Fibroblast of the aortic adventitia (primary cell): Measurements from ENCODE around the gene XAB2. TPM values are rescaled to one million over a fixed set of nuclear protein-coding genes. Genes with fewer than 3 reads are reported as not detected.
"Not testable (repeated sequence)": the region's sequence is repeated elsewhere in the genome, so short reads cannot be mapped to it uniquely, and the experiment has no call there.

Experiments used
- DNase-seq: peaks from one replicate; pipeline ENCODE4 v3.0.0-alpha.2; 2010; ENCODE audit warnings: low read depth
- H3K4me3 ChIP-seq: 2 replicates; pipeline ENCODE4 v1.5.1; 2011; ENCODE audit warnings: low read depth, mild to moderate bottlenecking, control low read depth, low read length, moderate library complexity
- CTCF ChIP-seq: IDR thresholded peaks from 2 replicates; pipeline ENCODE4 v1.5.1; 2011; ENCODE audit warnings: mild to moderate bottlenecking, low read length, control low read depth, inconsistent platforms; ENCODE audit not compliant: insufficient read depth
- total RNA-seq: library from RNA; depleted of rRNA; stranded (reverse); fragments of >200 nt; gene quantifications from 2 replicates; pipeline ENCODE4 v1.2.3, GENCODE V29; 2012; ENCODE audit warnings: low replicate concordance

XAB2 gene
- total RNA-seq, 1 donor: 30.5 TPM

GRCh38 chr19:7644550-7644877 lies 15.2 kb upstream of the XAB2 start:
- DNase-seq: no peak
- TF ChIP-seq CTCF: no peak

GRCh38 chr19:7643629-7644549 lies 14.5 kb upstream of the XAB2 start:
- not testable (repeated sequence) for H3K4me3 ChIP-seq, DNase-seq

More at GRCh38 chr19:7644550-7644877, 15.2 kb upstream of the XAB2 start:
- H3K4me3 ChIP-seq: no peak overlapping the region

GRCh38 chr19:7643031-7643415 lies 13.7 kb upstream of the XAB2 start:
- H3K4me3 ChIP-seq: no peak overlapping the region
- TF ChIP-seq CTCF: no peak
- DNase-seq: no peak

- TF ChIP-seq CTCF: no peak
- H3K4me3 ChIP-seq: no peak overlapping the region
- DNase-seq: no peak
These were observed 13.1 kb upstream of the XAB2 start for GRCh38 chr19:7642295-7643030.

DNA sequence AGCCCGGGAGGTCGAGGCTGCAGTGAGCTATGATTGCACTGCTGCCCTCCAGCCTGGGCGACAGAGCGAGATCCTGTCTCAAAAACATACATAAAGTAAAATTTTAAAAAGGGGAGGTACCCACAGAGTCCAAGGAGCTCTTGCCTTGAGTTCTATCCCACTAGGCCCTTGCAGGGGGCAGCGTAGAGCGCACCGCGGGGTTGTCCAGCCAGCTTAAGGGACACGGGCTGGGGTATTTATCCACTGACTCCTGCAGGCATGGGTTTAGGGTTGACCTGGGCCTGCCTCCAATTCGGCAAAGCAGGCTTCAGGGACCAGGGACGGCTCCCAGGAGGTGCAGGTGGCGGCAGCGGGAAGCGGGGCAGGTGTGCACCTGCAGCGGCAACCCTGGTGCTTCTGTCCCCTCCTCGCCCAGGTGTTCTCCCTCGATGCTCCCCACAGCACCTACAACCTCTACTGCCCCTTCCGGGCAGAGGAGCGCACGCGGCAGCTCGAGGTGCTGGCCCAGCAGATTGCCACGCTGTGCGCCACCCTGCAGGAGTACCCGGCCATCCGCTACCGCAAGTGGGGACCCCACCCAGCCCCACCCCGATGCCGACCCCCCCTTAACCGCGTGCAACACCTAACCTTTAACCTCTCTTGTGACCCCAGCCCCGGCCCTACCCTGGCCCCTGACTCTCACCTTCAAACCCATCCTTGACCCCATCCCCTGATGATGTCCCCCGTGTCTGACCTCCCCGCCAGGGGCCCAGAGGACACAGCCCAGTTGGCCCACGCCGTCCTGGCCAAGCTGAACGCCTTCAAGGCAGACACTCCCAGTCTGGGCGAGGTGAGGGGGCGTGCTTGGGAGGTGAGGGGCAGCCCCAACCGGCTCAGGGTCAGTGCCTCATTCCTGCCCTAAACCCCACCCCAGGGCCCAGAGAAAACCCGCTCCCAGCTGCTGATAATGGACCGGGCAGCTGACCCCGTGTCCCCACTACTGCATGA lies 12.2 kb upstream of the XAB2 start:
- no peak for TF ChIP-seq CTCF
- DNase-seq: no peak

DNA sequence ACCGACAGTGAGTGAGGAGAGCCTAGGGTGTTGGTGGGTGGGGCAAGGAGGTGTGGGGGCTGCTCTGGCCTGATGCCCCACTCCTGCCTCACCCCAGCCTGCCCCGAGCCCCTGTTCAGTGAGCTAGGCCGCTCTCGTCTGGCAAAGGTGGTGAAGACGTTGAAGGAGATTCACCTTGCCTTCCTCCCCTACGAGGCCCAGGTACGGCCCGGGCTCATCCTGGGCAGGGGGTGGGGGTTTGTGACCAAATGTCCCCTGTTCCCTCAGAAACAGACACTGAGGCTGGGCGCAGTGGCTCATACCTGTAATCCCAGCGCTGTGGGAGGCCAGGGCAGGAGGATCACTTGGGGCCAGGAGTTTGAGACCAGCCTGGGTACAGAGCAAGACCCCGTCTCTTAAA lies 11.5 kb upstream of the XAB2 start:
- no peak overlapping the region for H3K4me3 ChIP-seq
- TF ChIP-seq CTCF: no peak
- no peak for DNase-seq

More for the DNA sequence above, 12.2 kb upstream of the XAB2 start:
- no peak overlapping the region for H3K4me3 ChIP-seq
